Measurements from ENCODE around the gene CRTC3.
"Not testable (repeated sequence)": the region's sequence is repeated elsewhere in the genome, so short reads cannot be mapped to it uniquely, and the experiment has no call there.

CRTC3 gene

GRCh38 chr15:90625037-90625436 is 95.3 kb downstream of the CRTC3 start:
- Mint-ChIP-seq H3K27me3 (no peaks in the 10 kb centered on the region), H3K36me3 (peaks cover 4% of the 10 kb centered on the region), H3K27ac (no peak overlapping the region)

GRCh38 chr15:90629217-90629616 is 99.5 kb downstream of the CRTC3 start:
- Mint-ChIP-seq H3K9me3 (ENCODE audit: low read depth) (no peaks in the 10 kb centered on the region), H3K27me3 (no peaks in the 10 kb centered on the region), H3K4me3 (no peak overlapping the region), H3K36me3 (peaks cover 5% of the 10 kb centered on the region), H3K27ac (no peak overlapping the region), H3K4me1 (ENCODE audit: low read depth) (no peaks in the 10 kb centered on the region)

More at GRCh38 chr15:90625037-90625436, 95.3 kb downstream of the CRTC3 start:
- H3K4me1 Mint-ChIP-seq (ENCODE audit: low read depth), result peaks cover 9% of the 10 kb centered on the region
- H3K9me3 Mint-ChIP-seq (ENCODE audit: low read depth), result no peaks in the 10 kb centered on the region
- H3K4me3 Mint-ChIP-seq, result no peak overlapping the region

- Mint-ChIP-seq H3K27me3 (no peaks in the 10 kb centered on the region), H3K4me1 (ENCODE audit: low read depth) (no peaks in the 10 kb centered on the region), H3K27ac (no peak overlapping the region), H3K9me3 (ENCODE audit: low read depth) (no peaks in the 10 kb centered on the region), H3K36me3 (peaks cover 12% of the 10 kb centered on the region), H3K4me3 (no peak overlapping the region)
Measured at GRCh38 chr15:90633360-90633759, 103.6 kb downstream of the CRTC3 start.

- not testable (repeated sequence) for H3K4me3 Mint-ChIP-seq; H3K27me3 Mint-ChIP-seq; H3K4me1 Mint-ChIP-seq (ENCODE audit: low read depth); H3K36me3 Mint-ChIP-seq; H3K27ac Mint-ChIP-seq; H3K9me3 Mint-ChIP-seq (ENCODE audit: low read depth)
Measured at GRCh38 chr15:90636993-90637392, 107.3 kb downstream of the CRTC3 start.

GRCh38 chr15:90637693-90638092 is 108.0 kb downstream of the CRTC3 start:
- Mint-ChIP-seq H3K9me3 (ENCODE audit: low read depth) (no peaks in the 10 kb centered on the region), H3K27ac (peak overlapping the region; percentile 68), H3K4me3 (no peak overlapping the region), H3K27me3 (no peaks in the 10 kb centered on the region), H3K36me3 (peaks cover 8% of the 10 kb centered on the region), H3K4me1 (ENCODE audit: low read depth) (no peaks in the 10 kb centered on the region)

- Mint-ChIP-seq H3K27me3 (no peaks in the 10 kb centered on the region), H3K9me3 (ENCODE audit: low read depth) (no peaks in the 10 kb centered on the region), H3K4me1 (ENCODE audit: low read depth) (no peaks in the 10 kb centered on the region), H3K36me3 (peaks cover 9% of the 10 kb centered on the region), H3K4me3 (no peak overlapping the region), H3K27ac (no peak overlapping the region)
Measured at GRCh38 chr15:90638201-90638691, 108.5 kb downstream of the CRTC3 start.

GRCh38 chr15:90638963-90639362 is 109.2 kb downstream of the CRTC3 start:
- Mint-ChIP-seq H3K9me3 (ENCODE audit: low read depth) (no peaks in the 10 kb centered on the region), H3K4me1 (ENCODE audit: low read depth) (no peaks in the 10 kb centered on the region), H3K36me3 (peaks cover 9% of the 10 kb centered on the region), H3K4me3 (no peak overlapping the region), H3K27me3 (no peaks in the 10 kb centered on the region), H3K27ac (peak overlapping the region; percentile 54)

GRCh38 chr15:90640862-90641261 is 111.1 kb downstream of the CRTC3 start:
- H3K27me3 Mint-ChIP-seq, result no peaks in the 10 kb centered on the region
- H3K4me1 Mint-ChIP-seq (ENCODE audit: low read depth), result no peaks in the 10 kb centered on the region
- no peaks in the 10 kb centered on the region for H3K9me3 Mint-ChIP-seq (ENCODE audit: low read depth)
- H3K27ac Mint-ChIP-seq, result no peak overlapping the region
- H3K36me3 Mint-ChIP-seq, result peaks cover 2% of the 10 kb centered on the region
- H3K4me3 Mint-ChIP-seq, result no peak overlapping the region

GRCh38 chr15:90641581-90642463 is 112.1 kb downstream of the CRTC3 start:
- no peak overlapping the region for H3K27ac Mint-ChIP-seq
- H3K27me3 Mint-ChIP-seq, result no peaks in the 10 kb centered on the region
- H3K9me3 Mint-ChIP-seq (ENCODE audit: low read depth), result no peaks in the 10 kb centered on the region
- H3K36me3 Mint-ChIP-seq, result peaks cover 2% of the 10 kb centered on the region
- H3K4me1 Mint-ChIP-seq (ENCODE audit: low read depth), result peaks cover 4% of the 10 kb centered on the region
- no peak overlapping the region for H3K4me3 Mint-ChIP-seq

- H3K27ac Mint-ChIP-seq, result no peak overlapping the region
- H3K4me1 Mint-ChIP-seq (ENCODE audit: low read depth), result peaks cover 4% of the 10 kb centered on the region
- peaks cover 2% of the 10 kb centered on the region for H3K36me3 Mint-ChIP-seq
- no peak overlapping the region for H3K4me3 Mint-ChIP-seq
- no peaks in the 10 kb centered on the region for H3K27me3 Mint-ChIP-seq
- H3K9me3 Mint-ChIP-seq (ENCODE audit: low read depth), result no peaks in the 10 kb centered on the region
Measured at GRCh38 chr15:90642464-90643300, 113.0 kb downstream of the CRTC3 start.

- H3K4me1 Mint-ChIP-seq (ENCODE audit: low read depth), result peaks cover 7% of the 10 kb centered on the region
- peak overlapping the region; percentile 22 for H3K27ac Mint-ChIP-seq
- H3K27me3 Mint-ChIP-seq, result no peaks in the 10 kb centered on the region
- H3K4me3 Mint-ChIP-seq, result no peak overlapping the region
- no peaks in the 10 kb centered on the region for H3K9me3 Mint-ChIP-seq (ENCODE audit: low read depth)
- peaks cover 2% of the 10 kb centered on the region for H3K36me3 Mint-ChIP-seq
Measured at GRCh38 chr15:90643301-90643632, 113.5 kb downstream of the CRTC3 start.

- no peaks in the 10 kb centered on the region for H3K9me3 Mint-ChIP-seq (ENCODE audit: low read depth)
- no peak overlapping the region for H3K4me3 Mint-ChIP-seq
- no peak overlapping the region for H3K27ac Mint-ChIP-seq
- peaks cover 14% of the 10 kb centered on the region for H3K4me1 Mint-ChIP-seq (ENCODE audit: low read depth)
- H3K36me3 Mint-ChIP-seq, result peaks cover 2% of the 10 kb centered on the region
- no peaks in the 10 kb centered on the region for H3K27me3 Mint-ChIP-seq
Measured at GRCh38 chr15:90644526-90644925, 114.8 kb downstream of the CRTC3 start.

- Mint-ChIP-seq H3K27ac (peak overlapping the region; percentile 35), H3K27me3 (no peaks in the 10 kb centered on the region), H3K9me3 (ENCODE audit: low read depth) (no peaks in the 10 kb centered on the region), H3K4me3 (no peak overlapping the region), H3K4me1 (ENCODE audit: low read depth) (peaks cover 20% of the 10 kb centered on the region), H3K36me3 (peaks cover 2% of the 10 kb centered on the region)
Measured at GRCh38 chr15:90644952-90645725, 115.4 kb downstream of the CRTC3 start.

GRCh38 chr15:90645873-90646575 is 116.3 kb downstream of the CRTC3 start:
- Mint-ChIP-seq H3K4me3 (no peak overlapping the region), H3K36me3 (peaks cover 2% of the 10 kb centered on the region), H3K27ac (peak overlapping the region; percentile 52), H3K4me1 (ENCODE audit: low read depth) (peaks cover 27% of the 10 kb centered on the region), H3K27me3 (no peaks in the 10 kb centered on the region), H3K9me3 (ENCODE audit: low read depth) (no peaks in the 10 kb centered on the region)

Data from activated naive CD8-positive, alpha-beta T cell (primary cell).